CD4-positive, alpha-beta T cell treated with Interleukin-21 for 1 hour (primary cell): ENCODE measurements around the gene C2orf81.
A peak's percentile ranks its signal among the peaks of the same experiment; 100 is the strongest.
"Not testable (repeated sequence)": the region's sequence is repeated elsewhere in the genome, so short reads cannot be mapped to it uniquely, and the experiment has no call there.

Experiments
- DNase-seq: peaks from one replicate; pipeline ENCODE4 v3.0.0-alpha.2; 2020

Gene C2orf81

DNA sequence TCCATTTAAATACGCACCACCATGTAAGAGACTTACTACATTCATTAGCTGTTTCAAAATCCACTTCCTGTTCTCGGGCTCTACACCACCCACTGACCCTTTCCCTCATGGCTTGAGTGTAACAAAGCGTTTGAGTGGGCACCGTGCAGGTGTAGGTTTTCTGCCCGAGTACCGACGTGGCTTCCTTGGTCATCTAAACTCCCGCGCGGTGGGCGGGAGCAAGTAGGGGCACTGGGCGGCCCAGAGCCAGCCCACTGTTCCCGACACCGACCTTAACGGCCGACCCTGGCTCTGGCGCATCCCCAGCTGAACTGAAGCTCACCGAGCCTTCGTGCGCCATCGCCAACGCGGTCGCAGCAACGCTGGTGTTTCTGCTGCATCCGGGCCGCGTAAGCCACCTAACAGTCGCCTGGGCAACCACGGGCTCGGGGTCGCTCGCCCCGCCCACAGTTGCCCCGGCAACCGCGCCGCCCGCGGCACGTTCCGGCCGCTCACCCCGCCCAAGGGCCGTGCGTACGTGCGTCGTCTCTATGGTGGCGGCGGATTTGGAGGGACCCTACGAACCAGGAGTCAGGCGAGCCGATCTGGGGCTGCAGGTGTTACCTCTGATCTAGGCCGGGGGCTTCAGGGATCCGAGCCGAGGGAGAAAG lies at the start of gene C2orf81, which contains the start of gene WDR54:
Gene C2orf81, minus strand, starts transcription at position 399 of the 650 bp plus-strand sequence. Its CDS starts 59 bp downstream, at position 340.
Gene WDR54, plus strand, starts transcription at position 510 of the 650 bp plus-strand sequence. CDS start 424 bp downstream, outside the sequence.
- DNase-seq, result peak; percentile 94

- DNase-seq, result not testable (repeated sequence)
These were observed 49.3 kb upstream of the C2orf81 start for GRCh38 chr2:74470742-74471141.

DNA sequence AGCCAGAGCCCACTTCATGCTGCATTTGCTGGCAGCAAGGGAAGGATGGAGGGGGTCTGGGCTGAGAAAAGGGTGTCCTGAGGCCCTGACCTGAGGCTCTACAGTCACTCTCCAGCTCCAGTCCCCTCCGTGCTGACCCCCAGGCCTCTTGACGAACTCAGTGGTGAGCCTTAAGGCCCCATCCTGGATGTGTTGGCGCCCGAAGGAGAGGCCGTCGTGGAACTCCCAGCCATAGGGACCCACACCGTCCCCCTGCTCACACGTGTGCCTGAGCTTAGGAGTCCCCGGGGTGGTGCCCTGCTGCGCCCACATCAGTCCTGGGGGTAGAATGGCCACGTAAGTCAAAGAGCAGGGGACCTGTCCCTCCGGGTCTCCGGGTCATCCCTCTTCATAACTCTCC lies 43.0 kb upstream of the C2orf81 start:
- no peak for DNase-seq

DNA sequence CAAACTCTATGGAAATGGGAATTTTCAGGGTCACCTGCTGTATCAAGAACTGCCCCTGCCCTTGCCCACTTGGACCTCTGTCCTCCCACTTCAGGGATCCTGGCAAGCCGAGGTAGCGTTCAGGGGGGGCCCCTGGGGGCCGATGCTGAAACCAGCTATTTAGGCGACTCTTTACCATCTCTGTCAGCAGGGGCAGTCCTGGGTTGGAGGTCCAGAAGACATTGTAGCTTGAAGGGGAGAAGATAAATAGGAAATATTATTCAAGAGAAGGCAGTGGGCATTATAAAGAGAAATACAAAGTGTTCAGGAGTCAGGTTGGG lies 41.3 kb upstream of the C2orf81 start:
- DNase-seq, result no peak

- DNase-seq, result no peak
These were observed 40.8 kb upstream of the C2orf81 start for GRCh38 chr2:74462054-74462785.

GRCh38 chr2:74461187-74462053 lies 40.0 kb upstream of the C2orf81 start:
- no peak for DNase-seq

GRCh38 chr2:74460187-74460586 lies 38.8 kb upstream of the C2orf81 start:
- DNase-seq, result not testable (repeated sequence)

DNA sequence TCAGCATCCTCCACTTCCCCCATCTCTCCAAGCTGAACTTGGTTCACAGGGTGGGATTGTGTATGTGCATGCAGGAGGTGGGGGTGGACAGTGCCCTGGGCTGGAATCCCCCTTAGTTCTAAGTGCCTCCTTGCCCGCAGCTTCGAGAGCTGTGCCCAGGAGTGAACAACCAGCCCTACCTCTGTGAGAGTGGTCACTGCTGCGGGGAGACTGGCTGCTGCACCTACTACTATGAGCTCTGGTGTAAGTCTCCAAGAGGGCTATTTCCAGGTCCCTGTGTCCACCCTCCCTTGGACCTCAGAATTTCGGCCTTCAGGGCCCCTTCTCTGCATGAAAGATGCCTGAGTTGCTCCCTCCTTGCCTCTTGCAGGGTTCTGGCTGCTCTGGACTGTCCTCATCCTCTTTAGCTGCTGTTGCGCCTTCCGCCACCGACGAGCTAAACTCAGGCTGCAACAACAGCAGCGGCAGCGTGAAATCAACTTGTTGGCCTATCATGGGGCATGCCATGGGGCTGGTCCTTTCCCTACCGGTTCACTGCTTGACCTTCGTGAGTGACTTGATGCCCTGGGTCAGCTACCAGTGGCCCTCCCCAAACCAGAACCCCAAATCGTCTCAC lies 38.2 kb upstream of the C2orf81 start:
- not testable (repeated sequence) for DNase-seq

DNA sequence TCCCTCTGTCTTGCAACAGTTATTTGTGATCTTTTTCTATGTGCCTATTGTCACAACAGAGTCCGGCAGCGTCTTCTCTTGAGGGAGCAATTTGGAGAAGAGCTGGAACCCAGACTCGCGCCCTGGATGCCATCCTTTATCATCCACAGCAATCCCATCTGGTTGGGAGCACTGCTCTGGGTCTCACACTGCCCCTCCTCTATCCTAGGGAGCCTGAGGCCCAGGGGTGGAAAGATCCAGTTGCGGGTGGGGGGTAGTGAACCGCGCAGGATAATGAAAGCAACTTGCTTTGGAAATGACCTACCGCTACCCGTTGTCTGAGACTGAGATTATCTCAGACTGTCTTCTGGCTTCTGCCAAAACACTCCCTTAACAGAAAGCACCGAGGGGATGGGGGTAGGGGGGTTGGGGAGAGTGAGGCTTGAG lies 37.5 kb upstream of the C2orf81 start:
- no peak for DNase-seq

- peak; percentile 100 for DNase-seq
These were observed 36.9 kb upstream of the C2orf81 start, which contains the start of gene WBP1 for GRCh38 chr2:74458132-74458937. Gene WBP1 (plus strand): TSS chr2:74458438. CDS start chr2:74458603, 165 bp downstream.

DNA sequence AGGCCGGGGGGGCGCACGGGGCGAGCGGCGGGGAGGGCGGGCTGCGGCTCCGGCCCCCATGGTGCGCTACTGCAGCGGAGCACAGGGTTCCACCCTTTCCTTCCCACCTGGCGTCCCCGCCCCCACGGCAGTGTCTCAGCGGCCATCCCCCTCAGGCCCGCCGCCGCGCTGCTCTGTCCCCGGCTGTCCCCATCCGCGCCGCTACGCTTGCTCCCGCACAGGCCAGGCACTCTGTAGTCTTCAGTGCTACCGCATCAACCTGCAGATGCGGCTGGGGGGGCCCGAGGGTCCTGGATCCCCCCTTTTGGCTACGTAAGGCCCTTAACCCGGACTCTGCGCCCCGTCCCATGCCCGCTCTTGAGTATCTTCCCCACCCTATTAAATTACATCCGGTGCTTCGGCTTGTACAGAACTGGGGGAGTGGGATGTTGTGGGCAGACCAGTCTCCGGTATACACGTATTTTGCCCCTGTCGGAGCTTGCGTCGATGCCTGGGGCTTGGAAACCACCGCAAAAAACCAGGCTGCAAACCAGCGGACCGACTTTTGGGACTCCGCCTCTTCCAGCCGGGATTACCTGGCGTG lies 36.2 kb upstream of the C2orf81 start:
- DNase-seq, result peak; percentile 86

DNA sequence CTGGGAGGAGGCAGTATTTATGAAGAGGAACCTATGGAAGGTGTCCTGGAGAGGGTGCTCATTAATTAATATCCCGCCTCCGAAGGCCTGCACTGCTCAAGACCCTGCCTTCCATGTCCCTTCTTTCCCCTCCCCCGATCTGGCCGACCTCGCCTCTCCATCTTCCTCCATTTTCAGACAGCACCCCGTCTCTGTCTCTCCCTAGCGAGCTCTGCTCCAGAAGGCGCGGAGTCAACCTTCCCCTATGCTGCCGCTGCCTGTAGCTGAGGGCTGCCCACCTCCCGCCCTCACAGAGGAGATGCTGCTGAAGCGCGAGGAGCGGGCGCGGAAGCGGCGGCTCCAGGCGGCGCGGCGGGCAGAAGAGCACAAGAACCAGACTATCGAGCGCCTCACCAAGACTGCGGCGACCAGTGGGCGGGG lies 35.7 kb upstream of the C2orf81 start:
- no peak for DNase-seq

GRCh38 chr2:74454654-74455511 lies 33.5 kb upstream of the C2orf81 start, which contains the start of gene INO80B:
Gene INO80B (plus strand): TSS chr2:74455087. CDS start chr2:74455117, 30 bp downstream.
- DNase-seq, result peak; percentile 99

GRCh38 chr2:74450570-74451190 lies 29.3 kb upstream of the C2orf81 start:
- DNase-seq, result no peak

- no peak for DNase-seq
These were observed 27.4 kb upstream of the C2orf81 start for GRCh38 chr2:74448771-74449170.

GRCh38 chr2:74447230-74447999 lies 26.0 kb upstream of the C2orf81 start:
- DNase-seq, result no peak

DNA sequence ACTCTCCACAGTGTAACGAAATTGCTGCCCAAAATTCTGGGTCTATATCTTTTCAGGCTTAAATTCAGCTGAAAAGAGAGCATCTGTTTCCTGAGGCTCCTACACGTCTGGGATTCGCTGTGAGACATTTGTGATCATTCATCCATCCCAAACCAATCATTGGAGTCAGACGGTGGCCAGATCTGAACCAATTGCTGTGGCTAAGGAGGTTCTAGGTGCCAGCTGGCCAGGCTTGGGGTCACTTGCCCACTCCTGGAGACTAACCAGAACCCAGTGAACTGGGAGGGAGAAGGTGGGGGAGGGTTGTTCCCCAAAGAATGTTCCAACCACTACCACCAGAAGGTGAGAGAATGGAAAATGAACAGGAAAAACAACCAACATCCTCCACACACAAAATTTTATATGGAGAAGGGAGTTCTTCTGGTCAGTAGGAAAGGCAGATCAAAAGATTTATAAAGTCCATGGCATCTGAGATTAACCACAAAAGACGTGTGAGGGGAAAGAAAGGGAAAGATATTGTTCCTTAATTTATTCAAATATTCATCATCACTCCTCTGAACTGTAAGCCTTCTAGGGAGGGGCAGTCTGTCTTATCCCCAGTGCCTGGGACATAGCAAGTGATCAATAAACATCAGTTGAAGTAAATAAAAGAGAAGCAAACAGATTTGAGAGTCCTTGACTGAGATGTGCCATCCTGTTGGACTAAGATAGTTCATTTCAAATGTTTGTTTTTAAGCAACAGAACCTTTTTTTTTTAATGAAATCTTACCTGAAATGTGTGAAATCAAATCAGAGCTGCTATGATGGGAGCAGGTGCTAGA lies 23.3 kb upstream of the C2orf81 start:
- DNase-seq, result no peak
